ENCODE results near the gene DPF3.

DNA sequence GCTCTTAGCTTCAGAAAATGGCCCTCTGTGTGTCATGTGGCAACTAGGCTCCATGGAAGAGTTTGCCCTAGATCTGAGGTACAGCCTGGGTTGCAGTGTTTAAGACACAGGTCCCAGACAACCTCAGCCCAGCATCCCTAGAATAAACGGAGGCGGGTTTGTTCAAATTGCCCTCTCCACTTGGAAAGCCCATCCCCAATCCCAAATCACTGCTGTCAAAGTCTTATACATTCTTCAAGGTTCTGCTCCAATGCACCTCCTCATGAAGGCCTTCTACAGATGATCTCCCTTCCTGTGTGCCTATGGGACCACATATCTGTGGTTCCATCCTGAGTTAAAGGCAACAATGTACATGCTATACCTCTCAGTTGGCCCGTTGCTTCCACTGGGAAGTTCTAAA lies 289.8 kb downstream of the DPF3 start:
- TF ChIP-seq, protein P1, sequence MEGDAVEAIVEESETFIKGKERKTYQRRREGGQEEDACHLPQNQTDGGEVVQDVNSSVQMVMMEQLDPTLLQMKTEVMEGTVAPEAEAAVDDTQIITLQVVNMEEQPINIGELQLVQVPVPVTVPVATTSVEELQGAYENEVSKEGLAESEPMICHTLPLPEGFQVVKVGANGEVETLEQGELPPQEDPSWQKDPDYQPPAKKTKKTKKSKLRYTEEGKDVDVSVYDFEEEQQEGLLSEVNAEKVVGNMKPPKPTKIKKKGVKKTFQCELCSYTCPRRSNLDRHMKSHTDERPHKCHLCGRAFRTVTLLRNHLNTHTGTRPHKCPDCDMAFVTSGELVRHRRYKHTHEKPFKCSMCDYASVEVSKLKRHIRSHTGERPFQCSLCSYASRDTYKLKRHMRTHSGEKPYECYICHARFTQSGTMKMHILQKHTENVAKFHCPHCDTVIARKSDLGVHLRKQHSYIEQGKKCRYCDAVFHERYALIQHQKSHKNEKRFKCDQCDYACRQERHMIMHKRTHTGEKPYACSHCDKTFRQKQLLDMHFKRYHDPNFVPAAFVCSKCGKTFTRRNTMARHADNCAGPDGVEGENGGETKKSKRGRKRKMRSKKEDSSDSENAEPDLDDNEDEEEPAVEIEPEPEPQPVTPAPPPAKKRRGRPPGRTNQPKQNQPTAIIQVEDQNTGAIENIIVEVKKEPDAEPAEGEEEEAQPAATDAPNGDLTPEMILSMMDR (CRISPR knock-in tag; IDR thresholded peaks at IDR 0.05) = no peak
- TF ChIP-seq POLR2A (IDR thresholded peaks at IDR 0.05; ENCODE audit: insufficient read depth in 1 of 2, low read depth in 2 of 2, low read length in 2 of 2) = no peak
- no peak for TF ChIP-seq RAD21 (CRISPR knock-in tag; IDR thresholded peaks at IDR 0.05)
- TF ChIP-seq, protein P2, sequence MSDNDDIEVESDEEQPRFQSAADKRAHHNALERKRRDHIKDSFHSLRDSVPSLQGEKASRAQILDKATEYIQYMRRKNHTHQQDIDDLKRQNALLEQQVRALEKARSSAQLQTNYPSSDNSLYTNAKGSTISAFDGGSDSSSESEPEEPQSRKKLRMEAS (IDR thresholded peaks at IDR 0.05) = no peak
- TF ChIP-seq ZNF124 (CRISPR knock-in tag; IDR thresholded peaks at IDR 0.05) = no peak
- TF ChIP-seq EP300 (IDR thresholded peaks at IDR 0.05; ENCODE audit: low read depth in 2 of 2, low read length in 2 of 2) = no peak
- no peak for TF ChIP-seq EP300 (CRISPR knock-in tag; IDR thresholded peaks at IDR 0.05; ENCODE audit: borderline replicate concordance)
- TF ChIP-seq ZNF3 (CRISPR knock-in tag; IDR thresholded peaks at IDR 0.05) = no peak
- TF ChIP-seq, protein P3, sequence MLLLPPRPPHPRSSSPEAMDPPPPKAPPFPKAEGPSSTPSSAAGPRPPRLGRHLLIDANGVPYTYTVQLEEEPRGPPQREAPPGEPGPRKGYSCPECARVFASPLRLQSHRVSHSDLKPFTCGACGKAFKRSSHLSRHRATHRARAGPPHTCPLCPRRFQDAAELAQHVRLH (CRISPR knock-in tag; IDR thresholded peaks at IDR 0.05; ENCODE audit: borderline replicate concordance, low read depth) = no peak
- TF ChIP-seq EZH2 (conservative IDR thresholded peaks at IDR 0.05; ENCODE audit: low read depth, low read length) = no peak
- TF ChIP-seq, protein P4, sequence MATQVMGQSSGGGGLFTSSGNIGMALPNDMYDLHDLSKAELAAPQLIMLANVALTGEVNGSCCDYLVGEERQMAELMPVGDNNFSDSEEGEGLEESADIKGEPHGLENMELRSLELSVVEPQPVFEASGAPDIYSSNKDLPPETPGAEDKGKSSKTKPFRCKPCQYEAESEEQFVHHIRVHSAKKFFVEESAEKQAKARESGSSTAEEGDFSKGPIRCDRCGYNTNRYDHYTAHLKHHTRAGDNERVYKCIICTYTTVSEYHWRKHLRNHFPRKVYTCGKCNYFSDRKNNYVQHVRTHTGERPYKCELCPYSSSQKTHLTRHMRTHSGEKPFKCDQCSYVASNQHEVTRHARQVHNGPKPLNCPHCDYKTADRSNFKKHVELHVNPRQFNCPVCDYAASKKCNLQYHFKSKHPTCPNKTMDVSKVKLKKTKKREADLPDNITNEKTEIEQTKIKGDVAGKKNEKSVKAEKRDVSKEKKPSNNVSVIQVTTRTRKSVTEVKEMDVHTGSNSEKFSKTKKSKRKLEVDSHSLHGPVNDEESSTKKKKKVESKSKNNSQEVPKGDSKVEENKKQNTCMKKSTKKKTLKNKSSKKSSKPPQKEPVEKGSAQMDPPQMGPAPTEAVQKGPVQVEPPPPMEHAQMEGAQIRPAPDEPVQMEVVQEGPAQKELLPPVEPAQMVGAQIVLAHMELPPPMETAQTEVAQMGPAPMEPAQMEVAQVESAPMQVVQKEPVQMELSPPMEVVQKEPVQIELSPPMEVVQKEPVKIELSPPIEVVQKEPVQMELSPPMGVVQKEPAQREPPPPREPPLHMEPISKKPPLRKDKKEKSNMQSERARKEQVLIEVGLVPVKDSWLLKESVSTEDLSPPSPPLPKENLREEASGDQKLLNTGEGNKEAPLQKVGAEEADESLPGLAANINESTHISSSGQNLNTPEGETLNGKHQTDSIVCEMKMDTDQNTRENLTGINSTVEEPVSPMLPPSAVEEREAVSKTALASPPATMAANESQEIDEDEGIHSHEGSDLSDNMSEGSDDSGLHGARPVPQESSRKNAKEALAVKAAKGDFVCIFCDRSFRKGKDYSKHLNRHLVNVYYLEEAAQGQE (IDR thresholded peaks at IDR 0.05; ENCODE audit: borderline replicate concordance in 1 of 2, low read depth in 1 of 2, low read length in 2 of 2) = no peak
